Measurements from ENCODE around the gene EARS2.

DNA sequence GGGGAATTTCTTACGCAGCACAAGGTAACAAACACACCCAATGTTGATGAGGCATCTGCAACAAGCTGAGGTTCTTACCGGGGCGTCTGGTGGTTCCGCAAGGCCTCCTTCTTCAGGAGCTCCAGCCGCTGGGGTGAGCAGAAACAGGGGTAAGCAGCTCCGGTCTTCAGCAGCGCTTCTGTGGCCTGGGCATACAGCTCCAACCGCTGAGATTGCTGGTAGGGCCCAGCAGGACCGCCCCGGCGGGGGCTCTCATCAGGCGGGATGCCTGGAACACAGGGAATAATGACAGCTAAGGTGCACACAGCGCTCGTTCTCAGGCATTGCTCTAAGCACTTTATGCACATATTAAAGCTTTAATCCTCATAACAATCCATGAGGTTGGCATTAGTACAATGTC is 12.7 kb downstream of the EARS2 start:
- TF ChIP-seq, protein P1, sequence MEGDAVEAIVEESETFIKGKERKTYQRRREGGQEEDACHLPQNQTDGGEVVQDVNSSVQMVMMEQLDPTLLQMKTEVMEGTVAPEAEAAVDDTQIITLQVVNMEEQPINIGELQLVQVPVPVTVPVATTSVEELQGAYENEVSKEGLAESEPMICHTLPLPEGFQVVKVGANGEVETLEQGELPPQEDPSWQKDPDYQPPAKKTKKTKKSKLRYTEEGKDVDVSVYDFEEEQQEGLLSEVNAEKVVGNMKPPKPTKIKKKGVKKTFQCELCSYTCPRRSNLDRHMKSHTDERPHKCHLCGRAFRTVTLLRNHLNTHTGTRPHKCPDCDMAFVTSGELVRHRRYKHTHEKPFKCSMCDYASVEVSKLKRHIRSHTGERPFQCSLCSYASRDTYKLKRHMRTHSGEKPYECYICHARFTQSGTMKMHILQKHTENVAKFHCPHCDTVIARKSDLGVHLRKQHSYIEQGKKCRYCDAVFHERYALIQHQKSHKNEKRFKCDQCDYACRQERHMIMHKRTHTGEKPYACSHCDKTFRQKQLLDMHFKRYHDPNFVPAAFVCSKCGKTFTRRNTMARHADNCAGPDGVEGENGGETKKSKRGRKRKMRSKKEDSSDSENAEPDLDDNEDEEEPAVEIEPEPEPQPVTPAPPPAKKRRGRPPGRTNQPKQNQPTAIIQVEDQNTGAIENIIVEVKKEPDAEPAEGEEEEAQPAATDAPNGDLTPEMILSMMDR (IDR thresholded peaks at IDR 0.05): no peak
- no peak for TF ChIP-seq POLR2A (IDR thresholded peaks at IDR 0.05)
